Measurements from ENCODE around the gene NUDT4B. TPM values are rescaled to one million over a fixed set of nuclear protein-coding genes. Genes with fewer than 3 reads are reported as not detected.
A peak's percentile ranks its signal among the peaks of the same experiment; 100 is the strongest.
"Not testable (repeated sequence)": the region's sequence is repeated elsewhere in the genome, so short reads cannot be mapped to it uniquely, and the experiment has no call there.

NUDT4B gene
- polyA plus RNA-seq, 4 donors, result 3.1 to 4.2 (median 3.2) TPM; not detected in 1

GRCh38 chr1:148749335-148749681 is 734 bp downstream of the NUDT4B start:
- not testable (repeated sequence) for H3K9me3 ChIP-seq (ENCODE audit: control insufficient read depth in 2 of 2, insufficient read depth in 1 of 2, low read depth in 1 of 2, low read length in 1 of 2); H3K27me3 ChIP-seq (ENCODE audit: control insufficient read depth in 3 of 3, insufficient read depth in 3 of 3, low read length in 3 of 3); H3K36me3 ChIP-seq (ENCODE audit: control insufficient read depth in 3 of 3, insufficient read depth in 2 of 3, low read depth in 1 of 3, low read length in 3 of 3); DNase-seq; H3K4me1 ChIP-seq (ENCODE audit: control insufficient read depth in 3 of 3, insufficient read depth in 2 of 3, low read depth in 1 of 3, low read length in 2 of 3); H3K4me3 ChIP-seq (ENCODE audit: low read depth in 1 of 3, low read length in 3 of 3); H3K27ac ChIP-seq (ENCODE audit: low read depth in 1 of 3, low read length in 2 of 3); FAIRE-seq
- WGBS, 3 donors, result no CpG with 5 or more reads among the region's 5 CpGs

GRCh38 chr1:148756231-148756630 is 7.7 kb downstream of the NUDT4B start:
- H3K4me1 ChIP-seq (ENCODE audit: control insufficient read depth in 3 of 3, insufficient read depth in 2 of 3, low read depth in 1 of 3, low read length in 2 of 3); DNase-seq; H3K36me3 ChIP-seq (ENCODE audit: control insufficient read depth in 3 of 3, insufficient read depth in 2 of 3, low read depth in 1 of 3, low read length in 3 of 3); H3K9me3 ChIP-seq (ENCODE audit: control insufficient read depth in 2 of 2, insufficient read depth in 1 of 2, low read depth in 1 of 2, low read length in 1 of 2); H3K27me3 ChIP-seq (ENCODE audit: control insufficient read depth in 3 of 3, insufficient read depth in 3 of 3, low read length in 3 of 3); H3K4me3 ChIP-seq (ENCODE audit: low read depth in 1 of 3, low read length in 3 of 3); FAIRE-seq; H3K27ac ChIP-seq (ENCODE audit: low read depth in 1 of 3, low read length in 2 of 3): not testable (repeated sequence)
- WGBS, 3 donors, result no CpG with 5 or more reads among the region's 2 CpGs

GRCh38 chr1:148757446-148757845 is 8.9 kb downstream of the NUDT4B start:
- not testable (repeated sequence) for H3K9me3 ChIP-seq (ENCODE audit: control insufficient read depth in 2 of 2, insufficient read depth in 1 of 2, low read depth in 1 of 2, low read length in 1 of 2); H3K4me3 ChIP-seq (ENCODE audit: low read depth in 1 of 3, low read length in 3 of 3); DNase-seq; FAIRE-seq; H3K27me3 ChIP-seq (ENCODE audit: control insufficient read depth in 3 of 3, insufficient read depth in 3 of 3, low read length in 3 of 3); H3K36me3 ChIP-seq (ENCODE audit: control insufficient read depth in 3 of 3, insufficient read depth in 2 of 3, low read depth in 1 of 3, low read length in 3 of 3); H3K27ac ChIP-seq (ENCODE audit: low read depth in 1 of 3, low read length in 2 of 3); H3K4me1 ChIP-seq (ENCODE audit: control insufficient read depth in 3 of 3, insufficient read depth in 2 of 3, low read depth in 1 of 3, low read length in 2 of 3)

GRCh38 chr1:148758412-148758811 is 9.8 kb downstream of the NUDT4B start:
- no CpG with 5 or more reads among the region's 5 CpGs for WGBS, 3 donors
- not testable (repeated sequence) for H3K27me3 ChIP-seq (ENCODE audit: control insufficient read depth in 3 of 3, insufficient read depth in 3 of 3, low read length in 3 of 3); DNase-seq; FAIRE-seq; H3K27ac ChIP-seq (ENCODE audit: low read depth in 1 of 3, low read length in 2 of 3); H3K4me1 ChIP-seq (ENCODE audit: control insufficient read depth in 3 of 3, insufficient read depth in 2 of 3, low read depth in 1 of 3, low read length in 2 of 3); H3K4me3 ChIP-seq (ENCODE audit: low read depth in 1 of 3, low read length in 3 of 3); H3K9me3 ChIP-seq (ENCODE audit: control insufficient read depth in 2 of 2, insufficient read depth in 1 of 2, low read depth in 1 of 2, low read length in 1 of 2); H3K36me3 ChIP-seq (ENCODE audit: control insufficient read depth in 3 of 3, insufficient read depth in 2 of 3, low read depth in 1 of 3, low read length in 3 of 3)

- not testable (repeated sequence) for H3K4me3 ChIP-seq (ENCODE audit: low read depth in 1 of 3, low read length in 3 of 3); FAIRE-seq; DNase-seq; H3K4me1 ChIP-seq (ENCODE audit: control insufficient read depth in 3 of 3, insufficient read depth in 2 of 3, low read depth in 1 of 3, low read length in 2 of 3); H3K36me3 ChIP-seq (ENCODE audit: control insufficient read depth in 3 of 3, insufficient read depth in 2 of 3, low read depth in 1 of 3, low read length in 3 of 3); H3K27ac ChIP-seq (ENCODE audit: low read depth in 1 of 3, low read length in 2 of 3); H3K27me3 ChIP-seq (ENCODE audit: control insufficient read depth in 3 of 3, insufficient read depth in 3 of 3, low read length in 3 of 3); H3K9me3 ChIP-seq (ENCODE audit: control insufficient read depth in 2 of 2, insufficient read depth in 1 of 2, low read depth in 1 of 2, low read length in 1 of 2)
- WGBS, 3 donors, result no CpG with 5 or more reads among the region's 4 CpGs
These were observed 10.4 kb downstream of the NUDT4B start for GRCh38 chr1:148758925-148759324.

- not testable (repeated sequence) for H3K9me3 ChIP-seq (ENCODE audit: control insufficient read depth in 2 of 2, insufficient read depth in 1 of 2, low read depth in 1 of 2, low read length in 1 of 2); H3K27me3 ChIP-seq (ENCODE audit: control insufficient read depth in 3 of 3, insufficient read depth in 3 of 3, low read length in 3 of 3); H3K4me1 ChIP-seq (ENCODE audit: control insufficient read depth in 3 of 3, insufficient read depth in 2 of 3, low read depth in 1 of 3, low read length in 2 of 3); H3K27ac ChIP-seq (ENCODE audit: low read depth in 1 of 3, low read length in 2 of 3); FAIRE-seq; H3K4me3 ChIP-seq (ENCODE audit: low read depth in 1 of 3, low read length in 3 of 3); DNase-seq; H3K36me3 ChIP-seq (ENCODE audit: control insufficient read depth in 3 of 3, insufficient read depth in 2 of 3, low read depth in 1 of 3, low read length in 3 of 3)
- 85 to 95% (median 94%) methylated on average over 2 of the region's 2 CpGs for WGBS, 3 donors
These were observed 11.2 kb downstream of the NUDT4B start for GRCh38 chr1:148759749-148760148.

- WGBS, 3 donors, result no CpG with 5 or more reads among the region's 1 CpG
- not testable (repeated sequence) for DNase-seq, FAIRE-seq
These were observed 11.6 kb downstream of the NUDT4B start for GRCh38 chr1:148760206-148760605.

GRCh38 chr1:148761360-148761759 is 12.8 kb downstream of the NUDT4B start:
- not testable (repeated sequence) for DNase-seq; H3K4me1 ChIP-seq (ENCODE audit: control insufficient read depth in 3 of 3, insufficient read depth in 2 of 3, low read depth in 1 of 3, low read length in 2 of 3); H3K27ac ChIP-seq (ENCODE audit: low read depth in 1 of 3, low read length in 2 of 3); H3K4me3 ChIP-seq (ENCODE audit: low read depth in 1 of 3, low read length in 3 of 3); H3K9me3 ChIP-seq (ENCODE audit: control insufficient read depth in 2 of 2, insufficient read depth in 1 of 2, low read depth in 1 of 2, low read length in 1 of 2); H3K27me3 ChIP-seq (ENCODE audit: control insufficient read depth in 3 of 3, insufficient read depth in 3 of 3, low read length in 3 of 3); H3K36me3 ChIP-seq (ENCODE audit: control insufficient read depth in 3 of 3, insufficient read depth in 2 of 3, low read depth in 1 of 3, low read length in 3 of 3)
- peak; percentile 55 for FAIRE-seq

More at GRCh38 chr1:148760206-148760605, 11.6 kb downstream of the NUDT4B start:
- not testable (repeated sequence) for H3K4me1 ChIP-seq (ENCODE audit: control insufficient read depth in 3 of 3, insufficient read depth in 2 of 3, low read depth in 1 of 3, low read length in 2 of 3); H3K27ac ChIP-seq (ENCODE audit: low read depth in 1 of 3, low read length in 2 of 3); H3K4me3 ChIP-seq (ENCODE audit: low read depth in 1 of 3, low read length in 3 of 3); H3K36me3 ChIP-seq (ENCODE audit: control insufficient read depth in 3 of 3, insufficient read depth in 2 of 3, low read depth in 1 of 3, low read length in 3 of 3); H3K27me3 ChIP-seq (ENCODE audit: control insufficient read depth in 3 of 3, insufficient read depth in 3 of 3, low read length in 3 of 3); H3K9me3 ChIP-seq (ENCODE audit: control insufficient read depth in 2 of 2, insufficient read depth in 1 of 2, low read depth in 1 of 2, low read length in 1 of 2)

- WGBS, 3 donors, result no CpG with 5 or more reads among the region's 5 CpGs
- DNase-seq; H3K9me3 ChIP-seq (ENCODE audit: control insufficient read depth in 2 of 2, insufficient read depth in 1 of 2, low read depth in 1 of 2, low read length in 1 of 2); H3K36me3 ChIP-seq (ENCODE audit: control insufficient read depth in 3 of 3, insufficient read depth in 2 of 3, low read depth in 1 of 3, low read length in 3 of 3); H3K4me3 ChIP-seq (ENCODE audit: low read depth in 1 of 3, low read length in 3 of 3); H3K4me1 ChIP-seq (ENCODE audit: control insufficient read depth in 3 of 3, insufficient read depth in 2 of 3, low read depth in 1 of 3, low read length in 2 of 3); H3K27me3 ChIP-seq (ENCODE audit: control insufficient read depth in 3 of 3, insufficient read depth in 3 of 3, low read length in 3 of 3); FAIRE-seq; H3K27ac ChIP-seq (ENCODE audit: low read depth in 1 of 3, low read length in 2 of 3): not testable (repeated sequence)
These were observed 16.9 kb downstream of the NUDT4B start for GRCh38 chr1:148765238-148766019.

All from small intestine (tissue), 7 donors.